Measurements from ENCODE around the gene SNCAIP.

Gene SNCAIP

GRCh38 chr5:122401976-122402725 lies 90.1 kb downstream of the SNCAIP start:
- no peak for DNase-seq

DNA sequence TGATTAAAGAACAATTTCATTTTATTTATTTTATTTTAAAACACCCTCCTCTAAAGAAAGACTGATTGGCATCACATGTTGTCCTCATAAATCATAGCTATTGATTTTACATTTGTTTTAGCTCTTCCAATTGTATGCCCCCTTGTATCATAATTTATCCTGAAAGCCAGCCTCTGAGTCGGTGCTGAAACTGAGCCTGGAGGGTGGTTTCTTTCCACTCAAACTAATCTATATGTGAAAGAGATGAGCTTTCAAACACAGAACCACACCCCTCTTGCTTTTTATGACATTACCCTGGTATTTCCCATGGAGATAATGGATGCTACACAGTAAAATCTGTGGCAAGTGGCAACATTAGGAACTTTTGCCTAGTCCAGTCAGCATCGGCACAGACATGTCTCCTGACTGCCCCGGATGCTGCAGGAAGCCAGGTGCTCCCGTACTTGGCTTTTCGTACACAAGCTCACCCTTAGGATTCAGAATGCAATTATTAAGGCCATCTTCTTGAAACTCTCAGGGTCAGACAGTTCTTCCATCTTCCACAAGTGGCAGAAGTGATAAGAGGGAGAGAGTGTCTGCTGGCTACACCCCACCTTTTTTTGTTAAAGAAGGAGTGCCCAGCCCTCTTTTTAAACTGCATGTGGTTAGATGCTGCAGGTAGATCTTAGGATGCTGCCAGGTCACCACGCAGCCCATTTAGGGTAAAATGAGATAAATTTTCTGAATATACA lies 91.1 kb downstream of the SNCAIP start:
- no peak for DNase-seq

DNA sequence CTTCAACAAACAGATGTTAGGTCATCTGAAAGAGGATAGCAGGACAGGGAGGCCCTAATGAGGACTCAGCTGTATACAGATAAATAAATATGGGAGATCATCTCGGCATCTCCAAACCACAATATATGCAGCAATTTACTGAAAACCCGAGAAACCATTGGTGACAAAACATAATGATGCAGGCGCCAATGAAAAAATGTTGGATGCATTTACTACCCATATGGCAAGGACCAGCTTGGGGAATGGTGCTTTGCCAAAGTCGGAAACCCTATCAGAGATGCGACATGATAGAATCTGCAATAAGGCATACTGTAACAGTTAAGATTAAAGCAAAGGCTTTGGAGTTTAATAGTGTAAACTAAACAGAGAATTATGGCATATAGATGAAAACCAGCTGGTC lies 92.0 kb downstream of the SNCAIP start:
- DNase-seq = no peak

GRCh38 chr5:122404653-122405362 lies 92.8 kb downstream of the SNCAIP start:
- DNase-seq = no peak

- no peak for DNase-seq
Observed at GRCh38 chr5:122405751-122406150, 93.7 kb downstream of the SNCAIP start.

DNA sequence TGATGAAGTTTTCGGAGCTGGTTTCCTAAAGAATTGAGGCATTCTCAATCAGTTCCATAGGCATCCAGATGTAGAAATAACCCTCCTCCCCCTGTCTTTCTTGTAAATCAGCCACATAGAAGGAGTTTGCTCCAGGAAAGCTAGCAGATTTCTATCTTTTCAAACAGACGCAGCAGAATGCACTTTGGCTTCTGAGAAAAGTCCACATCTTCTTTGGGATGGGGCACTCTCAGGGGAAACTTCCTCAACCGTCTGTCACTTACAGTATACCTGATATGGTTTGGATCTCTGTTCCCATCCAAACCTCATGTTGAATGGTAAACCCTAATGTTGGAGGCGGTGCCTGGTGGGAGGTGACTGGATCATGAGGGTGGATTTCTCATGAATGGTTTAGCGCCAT lies 94.1 kb downstream of the SNCAIP start:
- DNase-seq = no peak

GRCh38 chr5:122408592-122409224 lies 96.7 kb downstream of the SNCAIP start:
- no peak for DNase-seq

- DNase-seq = no peak
Observed at GRCh38 chr5:122412966-122413365, 100.9 kb downstream of the SNCAIP start.

DNA sequence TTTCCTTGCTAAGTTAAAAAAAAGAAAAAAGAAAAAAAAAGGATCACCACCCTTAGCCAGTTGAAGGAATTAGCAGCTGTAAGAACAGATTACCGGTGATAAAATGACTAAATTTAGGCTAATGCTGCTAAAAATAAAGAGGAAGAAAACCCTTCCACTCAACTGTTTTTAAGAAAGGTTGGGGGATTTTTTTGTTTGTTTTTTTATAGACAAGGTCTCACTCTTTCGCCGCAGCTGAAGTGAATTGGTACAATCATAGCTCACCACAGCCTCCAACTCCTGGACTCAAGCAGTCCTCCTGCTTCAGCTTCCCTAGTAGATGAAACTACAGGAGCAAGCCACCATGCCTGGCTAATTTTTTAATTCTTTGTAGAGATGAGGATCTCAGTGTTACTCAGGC lies 101.7 kb downstream of the SNCAIP start:
- DNase-seq = no peak

GRCh38 chr5:122415030-122415800 lies 103.2 kb downstream of the SNCAIP start:
- DNase-seq = peak; percentile 35

GRCh38 chr5:122415801-122416120 lies 103.7 kb downstream of the SNCAIP start:
- DNase-seq = no peak

DNA sequence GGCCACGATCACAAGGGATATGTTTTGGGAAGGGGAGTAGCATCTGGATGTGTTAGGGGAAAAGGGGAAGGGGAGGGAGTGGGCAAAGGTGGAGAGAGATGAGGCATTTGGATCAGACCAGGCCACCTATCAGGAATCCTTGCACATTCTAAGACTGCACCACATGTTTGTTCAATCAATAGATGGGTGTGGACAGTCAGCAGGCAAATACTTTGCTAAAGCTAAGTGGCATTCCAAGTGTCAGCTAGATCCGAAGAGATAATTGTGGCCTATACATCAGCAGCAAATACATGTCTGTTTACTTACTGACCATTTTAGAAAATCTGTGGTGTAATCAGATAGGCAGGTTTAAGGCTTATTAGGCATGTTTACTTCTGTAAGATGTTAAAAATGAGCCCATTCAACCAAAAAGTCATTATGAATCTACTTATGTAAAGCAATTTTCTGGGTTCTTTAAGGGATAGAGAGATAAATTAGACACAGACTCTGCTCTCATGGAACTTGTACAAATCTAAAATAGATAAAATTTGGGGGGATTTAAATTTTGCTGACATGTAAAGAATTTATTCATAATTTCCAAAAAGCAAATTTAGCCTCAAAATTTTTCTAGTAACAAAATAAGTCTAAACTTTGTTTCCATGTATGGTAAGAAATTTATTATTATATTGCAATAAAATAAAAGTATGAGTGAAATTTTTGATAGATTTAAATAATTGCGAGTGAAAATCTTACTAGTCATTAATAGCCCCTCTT lies 107.3 kb downstream of the SNCAIP start:
- no peak for DNase-seq

DNA sequence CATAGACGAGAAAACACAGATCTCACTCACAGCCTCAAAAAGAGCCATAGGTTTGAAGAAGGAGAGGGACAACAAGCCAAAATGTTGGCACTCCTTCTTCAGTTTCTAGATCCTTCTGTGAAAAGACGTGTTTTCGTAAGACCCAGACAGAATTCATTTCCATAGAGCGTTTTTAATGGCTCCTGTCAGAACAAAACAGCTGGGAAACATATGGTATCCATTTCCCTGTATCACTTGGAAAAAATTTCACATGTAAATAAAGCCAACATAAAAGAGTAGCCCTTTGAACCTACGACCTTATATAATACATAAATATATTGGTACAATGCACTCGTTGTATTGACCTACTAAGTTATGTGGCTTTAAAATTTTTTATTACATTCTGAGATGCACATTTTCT lies 108.1 kb downstream of the SNCAIP start:
- DNase-seq = no peak

- DNase-seq = no peak
Observed at GRCh38 chr5:122420537-122421236, 108.7 kb downstream of the SNCAIP start.

GRCh38 chr5:122421374-122422079 lies 109.5 kb downstream of the SNCAIP start:
- peak; percentile 72 for DNase-seq

GRCh38 chr5:122423221-122423620 lies 111.2 kb downstream of the SNCAIP start:
- no peak for DNase-seq

DNA sequence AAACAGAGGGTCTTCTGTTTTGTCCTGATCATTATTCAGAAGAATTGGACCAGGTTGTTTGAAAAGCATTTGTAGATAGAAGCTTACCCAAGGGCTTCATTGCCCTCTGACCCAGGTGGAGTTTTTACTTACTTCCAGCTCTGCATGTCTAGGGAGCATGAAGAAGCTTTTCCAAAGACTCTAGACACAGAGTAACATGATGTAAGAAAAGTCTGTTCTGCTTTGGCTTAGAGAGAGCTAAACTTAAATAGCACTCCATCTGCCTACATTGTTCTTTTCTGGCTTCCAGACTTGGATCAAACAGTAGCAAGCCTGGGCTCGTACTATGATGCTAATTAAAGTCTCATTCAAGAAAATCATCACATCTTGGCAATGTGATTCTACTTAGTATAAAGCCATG lies 112.1 kb downstream of the SNCAIP start:
- no peak for DNase-seq

DNA sequence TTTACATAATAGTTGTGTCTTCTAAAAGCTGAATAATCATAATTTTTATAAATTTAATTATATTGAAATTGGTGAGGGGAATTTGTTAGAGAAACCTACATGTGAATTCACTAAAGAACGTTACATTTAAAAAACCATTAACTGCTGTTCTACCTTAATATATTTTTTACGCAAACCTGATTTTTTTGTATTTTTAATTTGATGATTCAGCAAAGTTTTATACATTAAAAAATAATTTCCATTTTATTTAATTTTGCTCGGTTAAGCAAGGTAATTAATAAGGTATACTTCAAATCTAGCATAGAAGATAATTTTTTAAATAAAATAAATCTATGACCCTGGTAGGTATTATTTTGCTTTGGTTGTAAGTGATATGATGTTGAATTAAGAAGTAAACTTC lies 114.3 kb downstream of the SNCAIP start:
- no peak for DNase-seq

DNA sequence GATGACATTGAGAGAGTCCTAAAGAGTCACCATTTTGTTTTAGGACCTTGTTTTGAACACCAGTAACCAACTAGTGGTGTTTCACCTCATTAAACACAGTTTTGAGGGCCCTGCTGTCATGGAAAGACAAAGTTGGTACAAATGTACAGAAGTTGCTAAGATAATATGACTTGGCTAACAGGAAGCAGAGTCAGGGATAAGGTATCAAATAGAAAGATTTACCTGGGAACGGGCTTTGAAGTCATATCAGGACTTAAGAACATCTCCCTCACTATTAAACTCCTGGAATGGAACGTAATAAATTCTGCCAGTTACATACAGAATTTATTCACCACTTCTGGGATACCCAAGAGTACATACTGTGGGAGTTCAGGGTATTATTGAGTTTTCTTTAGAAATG lies 115.6 kb downstream of the SNCAIP start:
- no peak for DNase-seq

- no peak for DNase-seq
Observed at GRCh38 chr5:122429545-122430318, 117.7 kb downstream of the SNCAIP start.

Measured in OCI-M1 (cell line).